ENCODE results near the gene RASA3. TPM values are rescaled to one million over a fixed set of nuclear protein-coding genes. Genes with fewer than 3 reads are reported as not detected.
"Not testable (repeated sequence)": the region's sequence is repeated elsewhere in the genome, so short reads cannot be mapped to it uniquely, and the experiment has no call there.

Gene RASA3
- total and polyA plus RNA-seq, 10 of the 15 experiments (the other 5 are each of a cell fraction or from before 2014, with no cell fraction given) = 0.79 to 33.9 (median 17.6) TPM

DNA sequence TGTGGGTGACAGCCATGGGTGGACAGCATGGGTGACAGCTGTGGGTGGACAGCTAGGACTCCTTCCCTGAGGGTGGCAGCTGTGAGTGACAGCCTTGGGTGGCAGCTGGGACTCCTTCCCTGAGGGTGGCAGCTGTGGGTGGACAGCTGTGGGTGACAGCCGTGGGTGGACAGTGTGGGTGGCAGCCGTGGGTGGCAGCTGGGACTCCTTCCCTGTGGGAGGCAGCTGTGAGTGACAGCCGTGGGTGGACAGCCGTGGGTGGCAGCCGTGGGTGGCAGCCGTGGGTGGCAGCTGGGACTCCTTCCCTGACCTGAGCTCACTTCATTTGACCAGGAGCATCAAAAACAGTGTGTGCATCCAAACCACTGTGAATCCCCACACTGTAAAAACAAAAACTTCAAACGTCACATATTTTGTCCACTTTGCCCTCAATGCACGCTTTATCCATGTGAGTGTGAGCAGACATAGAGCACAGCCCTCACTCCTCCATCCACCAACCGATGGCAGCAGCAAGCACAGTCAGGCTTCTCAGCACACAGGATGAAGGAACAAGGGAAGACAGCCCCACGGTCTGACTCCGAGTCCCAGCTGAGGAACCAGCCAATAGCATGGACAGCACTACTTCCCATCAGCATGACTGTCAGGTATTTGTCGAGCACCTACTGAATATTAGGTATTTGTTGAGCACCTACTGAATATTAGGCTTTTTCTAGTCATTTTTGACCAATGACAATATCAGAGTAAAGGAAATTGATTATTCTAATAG lies 45.0 kb upstream of the RASA3 start (continued):
- TF ChIP-seq, protein P1, sequence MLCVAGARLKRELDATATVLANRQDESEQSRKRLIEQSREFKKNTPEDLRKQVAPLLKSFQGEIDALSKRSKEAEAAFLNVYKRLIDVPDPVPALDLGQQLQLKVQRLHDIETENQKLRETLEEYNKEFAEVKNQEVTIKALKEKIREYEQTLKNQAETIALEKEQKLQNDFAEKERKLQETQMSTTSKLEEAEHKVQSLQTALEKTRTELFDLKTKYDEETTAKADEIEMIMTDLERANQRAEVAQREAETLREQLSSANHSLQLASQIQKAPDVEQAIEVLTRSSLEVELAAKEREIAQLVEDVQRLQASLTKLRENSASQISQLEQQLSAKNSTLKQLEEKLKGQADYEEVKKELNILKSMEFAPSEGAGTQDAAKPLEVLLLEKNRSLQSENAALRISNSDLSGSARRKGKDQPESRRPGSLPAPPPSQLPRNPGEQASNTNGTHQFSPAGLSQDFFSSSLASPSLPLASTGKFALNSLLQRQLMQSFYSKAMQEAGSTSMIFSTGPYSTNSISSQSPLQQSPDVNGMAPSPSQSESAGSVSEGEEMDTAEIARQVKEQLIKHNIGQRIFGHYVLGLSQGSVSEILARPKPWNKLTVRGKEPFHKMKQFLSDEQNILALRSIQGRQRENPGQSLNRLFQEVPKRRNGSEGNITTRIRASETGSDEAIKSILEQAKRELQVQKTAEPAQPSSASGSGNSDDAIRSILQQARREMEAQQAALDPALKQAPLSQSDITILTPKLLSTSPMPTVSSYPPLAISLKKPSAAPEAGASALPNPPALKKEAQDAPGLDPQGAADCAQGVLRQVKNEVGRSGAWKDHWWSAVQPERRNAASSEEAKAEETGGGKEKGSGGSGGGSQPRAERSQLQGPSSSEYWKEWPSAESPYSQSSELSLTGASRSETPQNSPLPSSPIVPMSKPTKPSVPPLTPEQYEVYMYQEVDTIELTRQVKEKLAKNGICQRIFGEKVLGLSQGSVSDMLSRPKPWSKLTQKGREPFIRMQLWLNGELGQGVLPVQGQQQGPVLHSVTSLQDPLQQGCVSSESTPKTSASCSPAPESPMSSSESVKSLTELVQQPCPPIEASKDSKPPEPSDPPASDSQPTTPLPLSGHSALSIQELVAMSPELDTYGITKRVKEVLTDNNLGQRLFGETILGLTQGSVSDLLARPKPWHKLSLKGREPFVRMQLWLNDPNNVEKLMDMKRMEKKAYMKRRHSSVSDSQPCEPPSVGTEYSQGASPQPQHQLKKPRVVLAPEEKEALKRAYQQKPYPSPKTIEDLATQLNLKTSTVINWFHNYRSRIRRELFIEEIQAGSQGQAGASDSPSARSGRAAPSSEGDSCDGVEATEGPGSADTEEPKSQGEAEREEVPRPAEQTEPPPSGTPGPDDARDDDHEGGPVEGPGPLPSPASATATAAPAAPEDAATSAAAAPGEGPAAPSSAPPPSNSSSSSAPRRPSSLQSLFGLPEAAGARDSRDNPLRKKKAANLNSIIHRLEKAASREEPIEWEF (IDR thresholded peaks at IDR 0.05; ENCODE audit: insufficient replicate concordance, low read depth, low read length) = no peak
- no peak for TF ChIP-seq NFYA (IDR thresholded peaks at IDR 0.05; ENCODE audit: borderline replicate concordance, low read depth, low read length)
- TF ChIP-seq NRF1 (conservative IDR thresholded peaks at IDR 0.05; ENCODE audit: low read depth, low read length) = no peak

DNA sequence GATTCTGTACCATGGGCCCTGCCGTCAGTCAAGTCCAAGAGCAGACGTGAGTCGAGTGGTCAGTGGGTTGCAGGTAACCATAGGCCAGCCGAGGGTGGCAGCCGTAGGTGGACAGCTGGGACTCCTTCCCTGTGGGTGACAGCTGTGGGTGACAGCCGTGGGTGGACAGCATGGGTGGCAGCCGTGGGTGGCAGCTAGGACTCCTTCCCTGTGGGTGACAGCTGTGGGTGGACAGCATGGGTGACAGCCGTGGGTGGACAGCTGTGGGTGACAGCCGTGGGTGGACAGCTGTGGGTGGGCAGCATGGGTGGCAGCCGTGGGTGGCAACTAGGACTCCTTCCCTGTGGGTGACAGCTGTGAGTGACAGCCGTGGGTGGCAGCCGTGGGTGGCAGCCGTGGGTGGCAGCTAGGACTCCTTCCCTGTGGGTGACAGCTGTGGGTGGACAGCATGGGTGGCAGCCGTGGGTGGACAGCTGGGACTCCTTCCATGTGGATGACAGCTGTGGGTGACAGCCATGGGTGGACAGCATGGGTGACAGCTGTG lies 44.0 kb upstream of the RASA3 start:
- H4K20me1 ChIP-seq (ENCODE audit: control insufficient read depth, insufficient read depth); H3K4me2 ChIP-seq (ENCODE audit: control insufficient read depth, insufficient read depth); H2AFZ ChIP-seq (ENCODE audit: control insufficient read depth, low read depth, low read length); H3K4me1 ChIP-seq (ENCODE audit: control insufficient read depth, insufficient read depth, low read length); FAIRE-seq; BruUV-seq (replicated peaks); H3K79me2 ChIP-seq (ENCODE audit: control insufficient read depth, insufficient read depth, low read length); RAD21 ChIA-PET (ENCODE audit: unreplicated experiment); in situ Hi-C loops (cut with MboI); H3K4me3 ChIP-seq; DNase-seq (ENCODE audit: low read depth, low spot score); ATAC-seq; POLR2A ChIA-PET; H3K9ac ChIP-seq (ENCODE audit: control insufficient read depth, insufficient read depth, low read length); H3K27ac ChIP-seq (ENCODE audit: control insufficient read depth, insufficient read depth); H3K27me3 ChIP-seq (replicated peaks in 1 of 2; ENCODE audit: control insufficient read depth in 2 of 2, insufficient read depth in 2 of 2, low read length in 1 of 2); intact Hi-C loops (cut with micrococcal nuclease; ENCODE audit: unreplicated experiment); H3K36me3 ChIP-seq (ENCODE audit: control insufficient read depth in 2 of 2, insufficient read depth in 2 of 2, low read length in 1 of 2); SMC1A ChIA-PET (ENCODE audit: uncharacterized antibody, unreplicated experiment): not testable (repeated sequence)
- WGBS (ENCODE audit: insufficient coverage, insufficient replicate concordance, low lambda C conversion rate, missing lambda C conversion rate) = 29% methylated on average over 13 of the region's 14 CpGs
- CTCF ChIA-PET = interaction anchor here (0.5 to 0.6 kb wide), 2 partner anchors 213 to 1211 kb away, joined by 3 read pairs; no protein-coding TSS in a partner anchor
- peaks cover 14% of the 10 kb centered on the region; the same call in 2 of the 3 replicates for H3K9me3 ChIP-seq (replicated peaks; ENCODE audit: control insufficient read depth, insufficient read depth, low read length)

Measured in GM12878 (cell line).